ENCODE results near the gene POLQ.

Gene POLQ

GRCh38 chr3:121552797-121553196 is 7.0 kb upstream of the POLQ start:
- H3K9ac ChIP-seq (ENCODE audit: low read depth, low read length) = no peak overlapping the region
- H3K36me3 ChIP-seq (ENCODE audit: insufficient read depth, low read depth, low read length) = no peaks in the 10 kb centered on the region
- H3K4me3 ChIP-seq (ENCODE audit: low read length) = no peak overlapping the region
- no peak overlapping the region for H3K27ac ChIP-seq (ENCODE audit: low read length)
- H3K9me3 ChIP-seq (ENCODE audit: insufficient read depth, low read depth, low read length) = no peaks in the 10 kb centered on the region
- H3K27me3 ChIP-seq (ENCODE audit: insufficient read depth, low read length) = no peaks in the 10 kb centered on the region
- no peaks in the 10 kb centered on the region for H3K4me1 ChIP-seq (ENCODE audit: insufficient read depth, low read length)

- Histone ChIP-seq H3K4me3 (ENCODE audit: low read length) (no peak overlapping the region), H3K4me1 (ENCODE audit: insufficient read depth, low read length) (no peaks in the 10 kb centered on the region), H3K36me3 (ENCODE audit: insufficient read depth, low read depth, low read length) (no peaks in the 10 kb centered on the region), H3K9me3 (ENCODE audit: insufficient read depth, low read depth, low read length) (no peaks in the 10 kb centered on the region), H3K27me3 (ENCODE audit: insufficient read depth, low read length) (no peaks in the 10 kb centered on the region), H3K27ac (ENCODE audit: low read length) (no peak overlapping the region), H3K9ac (ENCODE audit: low read depth, low read length) (no peak overlapping the region)
Observed at GRCh38 chr3:121552379-121552778, 6.6 kb upstream of the POLQ start.

GRCh38 chr3:121545049-121545573 is 677 bp downstream of the POLQ start:
- H3K27ac ChIP-seq (ENCODE audit: low read length) = no peak overlapping the region
- peak overlapping the region; percentile 84 for H3K9ac ChIP-seq (ENCODE audit: low read depth, low read length)
- peak overlapping the region; percentile 93 for H3K4me3 ChIP-seq (ENCODE audit: low read length)
- no peaks in the 10 kb centered on the region for H3K9me3 ChIP-seq (ENCODE audit: insufficient read depth, low read depth, low read length)
- H3K36me3 ChIP-seq (ENCODE audit: insufficient read depth, low read depth, low read length) = peaks cover 36% of the 10 kb centered on the region
- H3K4me1 ChIP-seq (ENCODE audit: insufficient read depth, low read length) = peaks cover 7% of the 10 kb centered on the region; the same call in 1 of the 2 replicates
- no peaks in the 10 kb centered on the region for H3K27me3 ChIP-seq (ENCODE audit: insufficient read depth, low read length)

- H3K36me3 ChIP-seq (ENCODE audit: insufficient read depth, low read depth, low read length) = peaks cover 58% of the 10 kb centered on the region
- no peaks in the 10 kb centered on the region for H3K27me3 ChIP-seq (ENCODE audit: insufficient read depth, low read length)
Observed at GRCh38 chr3:121542924-121543323, 2.9 kb downstream of the POLQ start.

GRCh38 chr3:121531269-121531668 is 14.5 kb downstream of the POLQ start:
- H3K4me1 ChIP-seq (ENCODE audit: insufficient read depth, low read length) = no peaks in the 10 kb centered on the region
- H3K36me3 ChIP-seq (ENCODE audit: insufficient read depth, low read depth, low read length) = peaks cover 88% of the 10 kb centered on the region
- no peaks in the 10 kb centered on the region for H3K27me3 ChIP-seq (ENCODE audit: insufficient read depth, low read length)
- no peak overlapping the region for H3K4me3 ChIP-seq (ENCODE audit: low read length)
- no peak overlapping the region for H3K9ac ChIP-seq (ENCODE audit: low read depth, low read length)
- no peak overlapping the region for H3K27ac ChIP-seq (ENCODE audit: low read length)
- no peaks in the 10 kb centered on the region for H3K9me3 ChIP-seq (ENCODE audit: insufficient read depth, low read depth, low read length)

More at GRCh38 chr3:121542924-121543323, 2.9 kb downstream of the POLQ start:
- H3K9ac ChIP-seq (ENCODE audit: low read depth, low read length) = no peak overlapping the region
- peaks cover 7% of the 10 kb centered on the region; the same call in 1 of the 2 replicates for H3K4me1 ChIP-seq (ENCODE audit: insufficient read depth, low read length)
- no peaks in the 10 kb centered on the region for H3K9me3 ChIP-seq (ENCODE audit: insufficient read depth, low read depth, low read length)
- no peak overlapping the region for H3K27ac ChIP-seq (ENCODE audit: low read length)
- no peak overlapping the region for H3K4me3 ChIP-seq (ENCODE audit: low read length)

GRCh38 chr3:121529308-121529707 is 16.5 kb downstream of the POLQ start:
- Histone ChIP-seq H3K36me3 (ENCODE audit: insufficient read depth, low read depth, low read length) (peaks cover 87% of the 10 kb centered on the region), H3K9ac (ENCODE audit: low read depth, low read length) (no peak overlapping the region), H3K9me3 (ENCODE audit: insufficient read depth, low read depth, low read length) (no peaks in the 10 kb centered on the region), H3K4me1 (ENCODE audit: insufficient read depth, low read length) (no peaks in the 10 kb centered on the region), H3K4me3 (ENCODE audit: low read length) (no peak overlapping the region), H3K27ac (ENCODE audit: low read length) (no peak overlapping the region), H3K27me3 (ENCODE audit: insufficient read depth, low read length) (no peaks in the 10 kb centered on the region)

- H3K36me3 ChIP-seq (ENCODE audit: insufficient read depth, low read depth, low read length) = peaks cover 71% of the 10 kb centered on the region
Observed at GRCh38 chr3:121520510-121520909, 25.3 kb downstream of the POLQ start.

GRCh38 chr3:121517953-121518655 is 27.7 kb downstream of the POLQ start:
- Histone ChIP-seq H3K27ac (ENCODE audit: low read length) (no peak overlapping the region), H3K9ac (ENCODE audit: low read depth, low read length) (no peak overlapping the region), H3K9me3 (ENCODE audit: insufficient read depth, low read depth, low read length) (no peaks in the 10 kb centered on the region), H3K36me3 (ENCODE audit: insufficient read depth, low read depth, low read length) (peaks cover 61% of the 10 kb centered on the region), H3K4me1 (ENCODE audit: insufficient read depth, low read length) (peaks cover 8% of the 10 kb centered on the region; the same call in 1 of the 2 replicates), H3K4me3 (ENCODE audit: low read length) (no peak overlapping the region), H3K27me3 (ENCODE audit: insufficient read depth, low read length) (no peaks in the 10 kb centered on the region)

More at GRCh38 chr3:121520510-121520909, 25.3 kb downstream of the POLQ start:
- H3K27ac ChIP-seq (ENCODE audit: low read length) = no peak overlapping the region
- H3K9ac ChIP-seq (ENCODE audit: low read depth, low read length) = no peak overlapping the region
- no peaks in the 10 kb centered on the region for H3K9me3 ChIP-seq (ENCODE audit: insufficient read depth, low read depth, low read length)
- no peaks in the 10 kb centered on the region for H3K27me3 ChIP-seq (ENCODE audit: insufficient read depth, low read length)
- no peak overlapping the region for H3K4me3 ChIP-seq (ENCODE audit: low read length)
- no peaks in the 10 kb centered on the region for H3K4me1 ChIP-seq (ENCODE audit: insufficient read depth, low read length)

GRCh38 chr3:121515862-121516261 is 29.9 kb downstream of the POLQ start:
- H3K9ac ChIP-seq (ENCODE audit: low read depth, low read length) = no peak overlapping the region
- H3K27me3 ChIP-seq (ENCODE audit: insufficient read depth, low read length) = no peaks in the 10 kb centered on the region
- H3K9me3 ChIP-seq (ENCODE audit: insufficient read depth, low read depth, low read length) = no peaks in the 10 kb centered on the region
- H3K4me3 ChIP-seq (ENCODE audit: low read length) = no peak overlapping the region
- H3K36me3 ChIP-seq (ENCODE audit: insufficient read depth, low read depth, low read length) = peaks cover 51% of the 10 kb centered on the region
- peaks cover 8% of the 10 kb centered on the region; the same call in 1 of the 2 replicates for H3K4me1 ChIP-seq (ENCODE audit: insufficient read depth, low read length)
- no peak overlapping the region for H3K27ac ChIP-seq (ENCODE audit: low read length)

- Histone ChIP-seq H3K36me3 (ENCODE audit: insufficient read depth, low read depth, low read length) (peaks cover 46% of the 10 kb centered on the region), H3K9me3 (ENCODE audit: insufficient read depth, low read depth, low read length) (no peaks in the 10 kb centered on the region), H3K9ac (ENCODE audit: low read depth, low read length) (no peak overlapping the region), H3K27me3 (ENCODE audit: insufficient read depth, low read length) (no peaks in the 10 kb centered on the region), H3K4me3 (ENCODE audit: low read length) (no peak overlapping the region), H3K4me1 (ENCODE audit: insufficient read depth, low read length) (peaks cover 8% of the 10 kb centered on the region; the same call in 1 of the 2 replicates), H3K27ac (ENCODE audit: low read length) (no peak overlapping the region)
Observed at GRCh38 chr3:121515313-121515712, 30.5 kb downstream of the POLQ start.

GRCh38 chr3:121514496-121514895 is 31.3 kb downstream of the POLQ start:
- Histone ChIP-seq H3K4me1 (ENCODE audit: insufficient read depth, low read length) (peaks cover 8% of the 10 kb centered on the region; the same call in 1 of the 2 replicates), H3K4me3 (ENCODE audit: low read length) (no peak overlapping the region), H3K9me3 (ENCODE audit: insufficient read depth, low read depth, low read length) (no peaks in the 10 kb centered on the region), H3K9ac (ENCODE audit: low read depth, low read length) (no peak overlapping the region), H3K36me3 (ENCODE audit: insufficient read depth, low read depth, low read length) (peaks cover 45% of the 10 kb centered on the region), H3K27ac (ENCODE audit: low read length) (no peak overlapping the region), H3K27me3 (ENCODE audit: insufficient read depth, low read length) (no peaks in the 10 kb centered on the region)

- Histone ChIP-seq H3K9me3 (ENCODE audit: insufficient read depth, low read depth, low read length) (no peaks in the 10 kb centered on the region), H3K36me3 (ENCODE audit: insufficient read depth, low read depth, low read length) (peaks cover 64% of the 10 kb centered on the region), H3K9ac (ENCODE audit: low read depth, low read length) (no peak overlapping the region), H3K4me1 (ENCODE audit: insufficient read depth, low read length) (no peaks in the 10 kb centered on the region), H3K4me3 (ENCODE audit: low read length) (no peak overlapping the region), H3K27me3 (ENCODE audit: insufficient read depth, low read length) (no peaks in the 10 kb centered on the region), H3K27ac (ENCODE audit: low read length) (no peak overlapping the region)
Observed at GRCh38 chr3:121508389-121508788, 37.4 kb downstream of the POLQ start.

Measured in iPS-20b (cell line).